MM.1S (cell line): ENCODE data around the gene ETV6.

Experiments
- CTCF ChIP-seq: fragments of 300-600 bp; sonication (generic); IDR thresholded peaks from 2 replicates; pipeline ENCODE4 v1.5.1; 2016; ENCODE audit warnings: antibody characterized with exemption, low read length, mixed read lengths
- EZH2 ChIP-seq: fragments of 300-600 bp; sonication (generic); optimal IDR thresholded peaks from 2 replicates; pipeline ENCODE3; 2017; ENCODE audit warnings: low read depth, mild to moderate bottlenecking, antibody characterized with exemption, low read length, mixed read lengths
- EZH2phosphoT487 ChIP-seq: fragments of 300-600 bp; sonication (generic); IDR thresholded peaks from 2 replicates; pipeline ENCODE4 v1.6.1; 2018; ENCODE audit warnings: antibody characterized with exemption, low read length

- no peak for TF ChIP-seq CTCF
- no peak for TF ChIP-seq EZH2phosphoT487
- no peak for TF ChIP-seq EZH2
These were observed 125.3 kb downstream of the ETV6 start for GRCh38 chr12:11774821-11775220.
